ENCODE data around the gene GMPR.
A peak's percentile ranks its signal among the peaks of the same experiment; 100 is the strongest.

Gene GMPR

DNA sequence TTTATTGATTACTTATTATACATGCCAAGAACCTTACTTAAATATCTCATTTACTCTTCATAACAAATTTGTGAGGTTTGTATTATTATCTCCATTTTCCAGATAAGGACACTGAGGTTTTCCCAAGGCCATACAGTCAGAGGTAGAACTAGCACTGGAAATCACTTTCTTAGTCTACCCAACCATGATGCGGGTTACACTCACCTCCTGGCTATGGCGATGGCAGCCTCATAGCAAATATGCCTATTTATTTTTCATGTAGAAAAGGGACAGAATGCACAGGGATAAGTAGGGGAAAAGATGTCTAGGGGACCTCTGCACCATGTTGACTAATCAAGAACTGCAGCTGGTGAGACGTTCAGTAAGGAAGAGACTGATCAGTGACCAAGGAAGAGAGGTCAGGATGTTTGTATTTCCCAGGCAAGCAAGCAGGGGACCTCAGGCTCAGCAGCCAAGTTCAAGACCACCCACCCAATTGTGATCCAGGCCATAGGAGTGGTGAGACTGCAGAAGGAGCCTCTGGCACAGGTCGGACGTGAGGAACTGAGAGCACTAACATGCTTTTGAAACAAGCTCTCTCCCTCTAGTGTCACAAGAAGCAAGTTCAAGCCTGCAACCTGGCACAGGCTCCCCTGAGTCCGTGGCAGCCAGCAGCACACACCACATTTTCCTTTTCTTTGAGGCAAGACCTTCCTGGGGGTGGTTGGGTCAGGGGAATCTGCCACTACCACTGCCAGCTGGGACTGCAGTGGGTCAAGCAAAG, 97.8 kb downstream of the GMPR start:
- DNase-seq (ENCODE audit: low read depth): no peak

DNA sequence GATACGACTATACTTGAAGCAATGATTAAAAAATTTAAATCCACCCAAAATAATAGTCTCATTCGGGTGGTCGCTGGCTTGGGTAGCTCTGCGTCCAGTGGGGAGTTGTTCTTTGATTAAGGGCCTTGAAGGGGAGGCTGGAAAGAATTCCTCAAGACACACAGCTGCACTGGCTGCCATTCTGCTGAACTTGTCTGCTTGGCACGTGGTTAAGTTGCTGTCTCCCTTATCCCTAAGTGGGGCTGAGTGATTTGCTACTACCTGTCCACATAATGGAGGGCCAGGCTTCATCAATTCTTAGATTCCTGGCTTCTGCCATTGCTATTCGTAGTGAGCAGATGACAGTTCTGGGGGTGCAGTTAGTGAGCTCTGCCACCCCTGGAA, 98.5 kb downstream of the GMPR start:
- no peak overlapping the region for H3K4me3 ChIP-seq (ENCODE audit: control insufficient read depth, low read depth, low read length)
- TF ChIP-seq, protein P1, sequence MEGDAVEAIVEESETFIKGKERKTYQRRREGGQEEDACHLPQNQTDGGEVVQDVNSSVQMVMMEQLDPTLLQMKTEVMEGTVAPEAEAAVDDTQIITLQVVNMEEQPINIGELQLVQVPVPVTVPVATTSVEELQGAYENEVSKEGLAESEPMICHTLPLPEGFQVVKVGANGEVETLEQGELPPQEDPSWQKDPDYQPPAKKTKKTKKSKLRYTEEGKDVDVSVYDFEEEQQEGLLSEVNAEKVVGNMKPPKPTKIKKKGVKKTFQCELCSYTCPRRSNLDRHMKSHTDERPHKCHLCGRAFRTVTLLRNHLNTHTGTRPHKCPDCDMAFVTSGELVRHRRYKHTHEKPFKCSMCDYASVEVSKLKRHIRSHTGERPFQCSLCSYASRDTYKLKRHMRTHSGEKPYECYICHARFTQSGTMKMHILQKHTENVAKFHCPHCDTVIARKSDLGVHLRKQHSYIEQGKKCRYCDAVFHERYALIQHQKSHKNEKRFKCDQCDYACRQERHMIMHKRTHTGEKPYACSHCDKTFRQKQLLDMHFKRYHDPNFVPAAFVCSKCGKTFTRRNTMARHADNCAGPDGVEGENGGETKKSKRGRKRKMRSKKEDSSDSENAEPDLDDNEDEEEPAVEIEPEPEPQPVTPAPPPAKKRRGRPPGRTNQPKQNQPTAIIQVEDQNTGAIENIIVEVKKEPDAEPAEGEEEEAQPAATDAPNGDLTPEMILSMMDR (IDR thresholded peaks at IDR 0.05; ENCODE audit: control insufficient read depth, insufficient read depth, low read depth, low read length, missing control alignments): no peak
- DNase-seq (ENCODE audit: low read depth): no peak

More for the DNA sequence above, 97.8 kb downstream of the GMPR start:
- no peak overlapping the region for H3K4me3 ChIP-seq (ENCODE audit: control insufficient read depth, low read depth, low read length)
- TF ChIP-seq, protein P1 (IDR thresholded peaks at IDR 0.05; ENCODE audit: control insufficient read depth, insufficient read depth, low read depth, low read length, missing control alignments): no peak

DNA sequence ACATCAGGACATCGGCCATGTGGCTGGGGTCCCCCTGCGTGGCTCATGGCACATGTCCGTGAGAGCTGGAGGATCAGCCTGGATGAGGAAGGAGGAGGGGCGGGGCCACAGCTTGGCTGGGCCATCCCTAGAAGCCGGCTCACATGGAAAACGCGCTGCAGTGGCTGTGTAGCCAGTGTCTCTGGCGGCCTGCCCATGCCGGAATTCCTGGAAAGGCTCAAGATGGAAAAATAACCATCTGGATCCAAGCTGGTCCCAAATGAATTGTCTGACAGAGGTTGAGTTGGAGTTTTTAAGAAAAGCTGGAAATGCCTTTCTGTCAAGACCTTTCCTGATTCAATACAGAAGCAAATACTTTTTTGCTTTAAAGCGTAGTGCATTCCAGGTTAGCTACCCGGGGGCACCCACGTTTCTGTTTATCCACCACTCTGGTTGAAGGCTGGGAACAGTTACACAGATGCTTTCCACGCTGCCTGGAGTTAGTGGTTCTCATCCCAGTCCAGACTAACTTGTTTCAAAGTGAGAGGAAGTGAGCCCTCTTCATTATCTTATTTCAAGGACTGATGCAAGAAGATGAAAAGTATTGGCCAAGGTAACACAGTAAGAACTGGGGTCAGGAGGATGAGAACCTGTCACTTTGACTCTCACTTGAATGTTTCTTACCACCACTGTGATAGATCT, 99.0 kb downstream of the GMPR start:
- H3K4me3 ChIP-seq (ENCODE audit: control insufficient read depth, low read depth, low read length): no peak overlapping the region
- TF ChIP-seq, protein P1 (IDR thresholded peaks at IDR 0.05; ENCODE audit: control insufficient read depth, insufficient read depth, low read depth, low read length, missing control alignments): no peak
- DNase-seq (ENCODE audit: low read depth): peak; percentile 83

DNA sequence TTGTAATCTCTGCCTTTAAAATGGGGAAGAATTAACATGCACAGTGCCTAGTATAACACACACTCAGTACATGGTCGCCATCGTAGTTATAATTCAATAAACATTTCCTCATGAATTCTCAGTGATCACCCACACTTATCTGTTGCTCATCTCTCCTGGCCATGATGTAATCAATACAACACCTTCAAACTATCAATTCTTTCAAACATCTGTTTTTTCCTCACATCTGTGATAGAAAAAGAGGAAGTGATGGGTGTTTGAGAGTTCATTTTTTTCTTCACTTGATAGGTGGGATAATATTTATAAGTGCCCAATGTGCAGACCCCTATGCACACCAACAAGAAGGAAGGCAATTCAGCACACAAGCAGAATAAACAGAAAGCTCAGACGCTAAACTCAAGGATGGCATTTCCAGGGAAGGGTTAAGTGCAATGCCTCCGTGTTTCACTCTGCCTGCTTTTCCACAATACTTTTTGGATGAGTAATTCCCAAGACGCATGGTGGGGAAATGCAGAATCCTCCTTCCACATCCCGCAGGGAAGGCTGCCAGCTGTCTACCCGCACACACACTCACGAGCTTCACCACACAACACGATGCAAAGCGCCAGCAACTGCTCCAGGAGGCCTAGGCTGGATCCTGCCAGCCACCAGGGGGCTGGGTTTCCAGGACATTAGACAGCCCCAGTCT, 100.3 kb downstream of the GMPR start:
- H3K4me3 ChIP-seq (ENCODE audit: control insufficient read depth, low read depth, low read length): no peak overlapping the region
- TF ChIP-seq, protein P1 (IDR thresholded peaks at IDR 0.05; ENCODE audit: control insufficient read depth, insufficient read depth, low read depth, low read length, missing control alignments): peak; percentile 82
- DNase-seq (ENCODE audit: low read depth): peak; percentile 99

DNA sequence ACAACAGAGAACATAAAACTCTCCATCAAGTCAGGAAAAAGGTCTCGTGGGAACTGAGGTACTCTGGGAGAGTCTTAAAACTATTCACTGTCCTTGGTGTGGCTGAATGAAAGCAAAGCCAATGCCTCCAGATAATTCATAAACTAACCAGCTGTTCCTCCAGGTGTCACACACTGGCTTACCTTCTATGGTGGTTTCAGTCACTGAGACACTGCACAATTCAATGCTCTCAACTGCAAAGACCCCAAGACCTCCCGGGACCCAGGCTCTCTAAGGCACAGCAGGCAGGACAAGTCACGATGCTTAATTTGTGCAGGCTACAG, 100.8 kb downstream of the GMPR start:
- no peak for DNase-seq (ENCODE audit: low read depth)
- H3K4me3 ChIP-seq (ENCODE audit: control insufficient read depth, low read depth, low read length): no peak overlapping the region
- TF ChIP-seq, protein P1 (IDR thresholded peaks at IDR 0.05; ENCODE audit: control insufficient read depth, insufficient read depth, low read depth, low read length, missing control alignments): no peak

DNA sequence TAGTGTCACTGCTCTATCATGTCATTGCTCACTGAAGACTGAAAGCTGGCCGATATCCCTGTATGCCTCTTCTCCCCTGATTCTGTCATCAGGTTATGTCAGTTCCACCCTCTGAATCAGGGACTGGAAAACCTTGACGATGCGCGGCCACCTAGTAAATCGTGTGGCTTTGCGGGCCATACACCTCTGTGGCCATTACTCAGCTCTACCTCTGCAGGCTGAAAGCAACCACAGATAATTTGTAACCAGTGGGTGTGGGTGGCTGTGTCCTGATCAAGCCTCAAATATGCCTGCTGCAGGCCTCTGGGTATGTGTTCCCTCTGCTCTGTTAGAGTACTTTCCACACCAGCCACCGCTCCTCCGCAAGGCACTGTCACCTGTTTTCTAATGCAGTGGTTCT, 105.2 kb downstream of the GMPR start:
- no peak for DNase-seq (ENCODE audit: low read depth)
- TF ChIP-seq, protein P1 (IDR thresholded peaks at IDR 0.05; ENCODE audit: control insufficient read depth, insufficient read depth, low read depth, low read length, missing control alignments): no peak
- H3K4me3 ChIP-seq (ENCODE audit: control insufficient read depth, low read depth, low read length): no peak overlapping the region
